Activated CD4-positive, alpha-beta T cell treated with anti-CD3 and anti-CD28 coated beads, Interleukin-2, amount 50 U/mL, for 4 hours (primary cell): ENCODE measurements around the gene CHST11.

ENCODE experiments used
- DNase-seq, 2 experiments: peaks; one replicate each; pipeline ENCODE4 v3.0.0-alpha.2; 2020

The CHST11 gene

GRCh38 chr12:104683831-104684503 lies 227.2 kb downstream of the CHST11 start:
- no peak for DNase-seq

- no peak for DNase-seq
Measured at GRCh38 chr12:104684884-104685283, 228.1 kb downstream of the CHST11 start.

- no peak for DNase-seq
Measured at GRCh38 chr12:104685366-104685765, 228.6 kb downstream of the CHST11 start.

- no peak for DNase-seq
Measured at GRCh38 chr12:104686196-104686595, 229.4 kb downstream of the CHST11 start.

GRCh38 chr12:104687823-104688573 lies 231.2 kb downstream of the CHST11 start:
- no peak for DNase-seq

GRCh38 chr12:104689635-104690034 lies 232.9 kb downstream of the CHST11 start:
- no peak for DNase-seq

- DNase-seq = no peak
Measured at GRCh38 chr12:104691721-104692556, 235.2 kb downstream of the CHST11 start.

- DNase-seq = no peak
Measured at GRCh38 chr12:104692557-104693218, 235.9 kb downstream of the CHST11 start.

- DNase-seq = no peak
Measured at GRCh38 chr12:104693493-104693892, 236.7 kb downstream of the CHST11 start.

GRCh38 chr12:104694161-104694560 lies 237.4 kb downstream of the CHST11 start:
- DNase-seq = no peak

- no peak for DNase-seq
Measured at GRCh38 chr12:104694711-104695110, 238.0 kb downstream of the CHST11 start.

GRCh38 chr12:104695453-104696148 lies 238.9 kb downstream of the CHST11 start:
- peak; percentile 67 to 76 for DNase-seq

- no peak for DNase-seq
Measured at GRCh38 chr12:104697186-104697585, 240.4 kb downstream of the CHST11 start.

GRCh38 chr12:104698871-104699270 lies 242.1 kb downstream of the CHST11 start:
- no peak for DNase-seq

- no peak for DNase-seq
Measured at GRCh38 chr12:104699489-104700190, 242.9 kb downstream of the CHST11 start.

- no peak for DNase-seq
Measured at GRCh38 chr12:104700324-104700723, 243.6 kb downstream of the CHST11 start.

- DNase-seq = no peak
Measured at GRCh38 chr12:104701301-104701700, 244.6 kb downstream of the CHST11 start.

GRCh38 chr12:104701756-104702155 lies 245.0 kb downstream of the CHST11 start:
- no peak for DNase-seq

- DNase-seq = no peak
Measured at GRCh38 chr12:104702565-104703139, 245.9 kb downstream of the CHST11 start.

- DNase-seq = no peak
Measured at GRCh38 chr12:104703372-104703771, 246.6 kb downstream of the CHST11 start.

- no peak for DNase-seq
Measured at GRCh38 chr12:104704224-104704779, 247.6 kb downstream of the CHST11 start.
